PC-9 (cell line): ENCODE data around the gene DPYD. TPM values are rescaled to one million over a fixed set of nuclear protein-coding genes. Genes with fewer than 3 reads are reported as not detected.

ENCODE experiments used
- BruUV-seq: library from RNA; stranded (reverse); fragments of 400-500 nt; replicated peaks from 2 replicates; lab custom pipeline; 2021; lab: Mats Ljungman, UMichigan
- CTCF ChIA-PET: fragments of 300-600 bp; sonication (Branson Sonifier 250); formaldehyde crosslinking; loops from one replicate; lab custom pipeline; 2022; ENCODE audit warnings: antibody characterized with exemption; lab: Charles Lee
- POLR2A ChIA-PET: fragments of 300-600 bp; sonication (Branson Sonifier 250); formaldehyde crosslinking; loops from one replicate; lab custom pipeline; 2022; ENCODE audit warnings: antibody characterized with exemption; ENCODE audit not compliant: unreplicated experiment; lab: Charles Lee
- DNase-seq, 2 experiments: peaks; one replicate each; pipeline versions ENCODE4 v3.0.0 to v3.0.0-alpha.2; 2015 to 2022; ENCODE audit warnings: mixed read lengths in 1 of 2
- H2AFZ ChIP-seq: fragments of 200-600 bp; sonication (generic); 2 replicates; pipeline ENCODE4 v1.8.1; 2017; ENCODE audit warnings: antibody characterized with exemption
- H3F3A ChIP-seq: fragments of 200-600 bp; sonication (generic); 2 replicates; pipeline ENCODE4 v1.8.1; 2017; ENCODE audit warnings: antibody characterized with exemption, mild to moderate bottlenecking, low read depth; ENCODE audit not compliant: insufficient read depth
- H3K27ac ChIP-seq: fragments of 200-600 bp; sonication (generic); 2 replicates; pipeline ENCODE4 v1.6.1; 2016; ENCODE audit warnings: mixed run types
- H3K27me3 ChIP-seq: fragments of 200-600 bp; sonication (generic); 2 replicates; pipeline ENCODE4 v1.6.1; 2016; ENCODE audit warnings: low read depth, mixed run types; ENCODE audit not compliant: insufficient read depth
- H3K36me3 ChIP-seq: fragments of 200-600 bp; sonication (generic); 2 replicates; pipeline ENCODE4 v1.6.1; 2016; ENCODE audit warnings: low read depth, mixed run types
- H3K4me1 ChIP-seq: fragments of 200-600 bp; sonication (generic); replicated peaks from 2 replicates; pipeline ENCODE4 v1.6.1; 2016; ENCODE audit warnings: mixed run types; ENCODE audit not compliant: insufficient read depth
- H3K4me2 ChIP-seq: fragments of 200-600 bp; sonication (generic); 2 replicates; pipeline ENCODE4 v1.6.1; 2017; ENCODE audit warnings: mixed run types
- H3K4me3 ChIP-seq: fragments of 200-600 bp; sonication (generic); 2 replicates; pipeline ENCODE4 v1.6.1; 2016; ENCODE audit warnings: mixed run types
- H3K79me2 ChIP-seq: fragments of 200-600 bp; sonication (generic); 2 replicates; pipeline ENCODE4 v1.6.1; 2017; ENCODE audit warnings: low read depth, mixed run types
- H3K9me2 ChIP-seq: fragments of 200-600 bp; sonication (generic); 2 replicates; pipeline ENCODE4 v1.8.1; 2017; ENCODE audit warnings: mild to moderate bottlenecking; ENCODE audit not compliant: insufficient read depth
- H3K9me3 ChIP-seq: fragments of 200-600 bp; sonication (generic); 2 replicates; pipeline ENCODE4 v1.8.1; 2016; ENCODE audit warnings: low read depth; ENCODE audit not compliant: insufficient read depth
- H4K20me1 ChIP-seq: fragments of 200-600 bp; sonication (generic); 2 replicates; pipeline ENCODE4 v1.8.1; 2017; ENCODE audit not compliant: insufficient read depth
- CTCF ChIP-seq: fragments of 200-600 bp; sonication (generic); conservative IDR thresholded peaks from 2 replicates; pipeline ENCODE4 v1.6.1; 2017; ENCODE audit warnings: mixed run types, antibody characterized with exemption, mild to moderate bottlenecking, moderate library complexity
- EZH2 ChIP-seq: fragments of 200-600 bp; sonication (generic); IDR thresholded peaks from 2 replicates; pipeline ENCODE4 v1.8.0; 2017; ENCODE audit warnings: antibody characterized with exemption, low read depth
- intact Hi-C: fragments of 100-400 bp; cut with micrococcal nuclease; formaldehyde crosslinking; loops from one replicate; pipeline ENCODE4 v1.10.0; 2022; ENCODE audit not compliant: unreplicated experiment
- total RNA-seq: library from RNA; stranded (reverse); gene quantifications from 2 replicates; pipeline ENCODE4 v1.2.3, GENCODE V29; 2021

Gene DPYD
- total RNA-seq, 1 experiment from 2014 or later = 24.1 TPM

- intact Hi-C loops = no loop called here
- Histone ChIP-seq H3K9me3 (no peaks in the 10 kb centered on the region), H3K4me1 (no peaks in the 10 kb centered on the region), H3K4me2 (no peak overlapping the region), H2AFZ (no peak overlapping the region), H3F3A (no peaks in the 10 kb centered on the region), H3K9me2 (peaks cover 8% of the 10 kb centered on the region; the same call in 1 of the 2 replicates), H3K4me3 (no peak overlapping the region), H4K20me1 (no peaks in the 10 kb centered on the region), H3K27ac (no peak overlapping the region), H3K27me3 (no peaks in the 10 kb centered on the region), H3K79me2 (no peaks in the 10 kb centered on the region), H3K36me3 (no peaks in the 10 kb centered on the region)
- TF ChIP-seq CTCF (no peak), EZH2 (no peak)
- ChIA-PET CTCF (no interaction called here), POLR2A (no interaction called here)
- DNase-seq = no peak
- no TSS peak for BruUV-seq
Observed at GRCh38 chr1:97502360-97502759, 418.5 kb downstream of the DPYD start.

DNA sequence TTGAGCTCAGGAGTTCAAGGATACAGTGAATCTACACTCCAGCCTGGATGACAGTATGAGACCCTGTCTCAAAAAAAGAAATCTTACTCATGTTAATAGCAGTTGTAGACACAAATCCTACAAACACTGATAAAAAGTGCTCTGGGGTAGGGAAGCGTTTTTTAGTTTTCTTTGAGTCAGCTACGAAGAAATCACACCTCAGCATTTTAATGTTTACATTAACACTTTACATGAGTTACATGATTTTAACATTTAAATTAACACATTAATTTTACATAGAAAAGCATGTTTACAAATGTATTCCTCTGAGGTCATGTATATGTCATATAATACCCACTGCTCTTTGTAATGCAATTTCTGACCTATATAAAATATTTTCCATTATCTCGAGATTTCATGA lies 419.2 kb downstream of the DPYD start:
- no peaks in the 10 kb centered on the region for H3K9me3 ChIP-seq
- H3K36me3 ChIP-seq = no peaks in the 10 kb centered on the region
- CTCF ChIA-PET = no interaction called here
- H3K27ac ChIP-seq = no peak overlapping the region
- POLR2A ChIA-PET = no interaction called here
- no peak overlapping the region for H3K4me3 ChIP-seq
- no peaks in the 10 kb centered on the region for H3K79me2 ChIP-seq
- BruUV-seq = no TSS peak
- H3F3A ChIP-seq = no peaks in the 10 kb centered on the region
- H3K9me2 ChIP-seq = peaks cover 8% of the 10 kb centered on the region; the same call in 1 of the 2 replicates
- no peak overlapping the region for H3K4me2 ChIP-seq
- H4K20me1 ChIP-seq = no peaks in the 10 kb centered on the region
- TF ChIP-seq CTCF (no peak), EZH2 (no peak)
- DNase-seq = no peak
- intact Hi-C loops = no loop called here
- no peaks in the 10 kb centered on the region for H3K4me1 ChIP-seq
- H2AFZ ChIP-seq = no peak overlapping the region
- no peaks in the 10 kb centered on the region for H3K27me3 ChIP-seq

DNA sequence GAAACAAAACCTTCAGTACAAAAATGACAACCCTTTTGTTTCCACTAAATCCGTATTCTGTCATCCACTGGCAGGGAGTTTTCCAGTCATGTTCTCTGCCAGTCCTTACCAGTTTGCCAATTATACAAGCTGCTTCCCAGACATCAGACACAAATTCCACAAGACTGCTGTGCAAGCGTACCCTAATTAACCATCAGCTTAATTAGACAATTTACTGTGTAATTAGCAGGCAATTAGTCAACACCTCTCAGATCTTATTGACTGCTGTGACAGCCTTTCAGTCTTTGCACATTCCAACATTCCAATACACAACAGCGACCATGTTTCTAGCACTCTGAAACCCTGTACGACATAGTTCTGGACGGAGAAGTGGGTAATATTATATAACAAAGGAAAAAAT lies 420.1 kb downstream of the DPYD start:
- peaks cover 8% of the 10 kb centered on the region; the same call in 1 of the 2 replicates for H3K9me2 ChIP-seq
- no peaks in the 10 kb centered on the region for H3F3A ChIP-seq
- no peaks in the 10 kb centered on the region for H4K20me1 ChIP-seq
- no peak overlapping the region for H2AFZ ChIP-seq
- ChIA-PET CTCF (no interaction called here), POLR2A (no interaction called here)
- no TSS peak for BruUV-seq
- no peak overlapping the region for H3K27ac ChIP-seq
- no peak overlapping the region for H3K4me3 ChIP-seq
- intact Hi-C loops = no loop called here
- no peaks in the 10 kb centered on the region for H3K9me3 ChIP-seq
- H3K27me3 ChIP-seq = no peaks in the 10 kb centered on the region
- H3K4me1 ChIP-seq = no peaks in the 10 kb centered on the region
- no peak for DNase-seq
- H3K4me2 ChIP-seq = no peak overlapping the region
- H3K79me2 ChIP-seq = no peaks in the 10 kb centered on the region
- no peaks in the 10 kb centered on the region for H3K36me3 ChIP-seq
- TF ChIP-seq EZH2 = no peak
- TF ChIP-seq CTCF = no peak
